Stimulated activated CD4-positive, alpha-beta T cell treated with anti-CD3 and anti-CD28 coated beads, Interleukin-1b, Interleukin-23, amount 100 ng/mL, for 4 hours (primary cell): Measurements from ENCODE around the gene RIN2.
"Not testable (repeated sequence)": the region's sequence is repeated elsewhere in the genome, so short reads cannot be mapped to it uniquely, and the experiment has no call there.

ENCODE experiments used
- DNase-seq, 2 donors: peaks; one replicate each; pipeline ENCODE4 v3.0.0-alpha.2; 2020; ENCODE audit warnings: low read depth in 2 of 2

The RIN2 gene

GRCh38 chr20:19786311-19786710 lies 28.3 kb downstream of the RIN2 start:
- DNase-seq = no peak

DNA sequence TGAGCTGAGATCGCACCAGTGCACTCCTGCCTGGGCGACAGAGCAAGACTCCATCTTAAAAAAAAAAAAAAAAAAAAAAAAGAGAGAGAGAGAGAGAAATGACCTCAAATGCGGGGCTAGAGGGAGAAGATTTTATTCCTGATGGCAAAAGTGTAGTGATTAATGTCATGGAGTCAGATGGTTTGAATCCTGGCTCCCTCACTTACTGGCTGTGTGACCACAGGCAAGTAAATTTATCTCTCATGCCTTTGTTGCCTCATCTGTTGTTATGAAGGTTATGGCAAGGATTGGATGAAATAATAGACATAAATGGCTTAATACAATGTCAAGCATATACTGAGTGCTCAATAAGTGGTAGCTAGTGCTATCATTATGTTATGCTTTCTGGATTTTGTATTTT lies 29.3 kb downstream of the RIN2 start:
- DNase-seq = no peak

DNA sequence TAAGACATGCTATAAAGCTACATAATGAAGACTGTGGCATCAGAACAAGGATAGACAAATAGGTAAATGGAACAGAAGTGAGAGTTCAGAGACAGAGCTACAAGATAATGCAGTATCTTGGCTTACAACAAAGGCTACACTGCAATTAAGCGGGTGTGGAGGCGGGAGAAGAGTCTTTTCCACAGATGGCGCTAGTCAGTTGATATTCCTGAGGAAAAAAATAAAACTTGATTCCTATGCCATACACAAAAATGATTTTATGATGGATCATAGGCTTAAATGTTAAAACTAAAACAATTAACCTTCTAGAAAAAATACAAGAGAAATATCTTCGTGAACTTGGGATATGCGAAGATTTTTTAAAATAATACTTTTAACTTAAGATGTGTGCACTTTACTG lies 31.0 kb downstream of the RIN2 start:
- no peak for DNase-seq

GRCh38 chr20:19789446-19789845 lies 31.4 kb downstream of the RIN2 start:
- DNase-seq = no peak

DNA sequence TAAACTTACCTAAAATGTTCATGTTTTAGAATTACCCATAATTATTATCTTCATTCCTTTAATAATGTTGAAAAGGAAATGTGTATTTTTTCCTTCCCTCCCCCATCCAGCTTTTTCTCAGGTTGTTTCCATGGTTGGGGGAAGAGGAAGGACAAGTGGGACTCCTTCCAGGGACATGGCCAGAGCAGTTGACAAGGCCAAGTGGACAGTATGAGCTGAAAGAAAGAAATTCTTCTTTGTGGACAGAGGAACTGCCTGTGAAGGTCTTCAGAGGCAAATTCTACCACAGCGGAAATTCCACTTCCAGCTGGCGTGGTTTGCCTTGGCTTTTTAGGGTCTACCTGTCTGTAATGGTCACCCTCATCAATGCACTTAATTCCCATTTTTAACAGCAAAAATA lies 33.8 kb downstream of the RIN2 start:
- no peak for DNase-seq

DNA sequence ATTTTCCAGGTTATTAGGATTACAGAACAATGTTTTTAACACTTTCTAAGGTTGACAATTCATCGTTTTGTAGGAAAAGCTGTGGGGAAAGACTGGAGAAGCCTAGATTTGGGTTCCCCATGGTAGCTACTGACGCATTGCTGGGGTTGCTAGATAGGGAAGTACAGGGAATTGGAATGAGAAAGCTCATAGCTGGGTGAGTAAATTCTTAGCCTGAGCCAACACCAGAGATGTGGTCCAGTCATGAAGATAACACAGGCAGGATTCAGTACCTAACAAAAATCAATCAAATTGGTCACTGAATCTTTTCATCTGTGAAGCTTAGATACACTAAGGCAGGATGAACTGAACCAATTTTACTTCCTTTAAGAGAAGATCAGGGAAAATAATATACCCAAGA lies 35.7 kb downstream of the RIN2 start:
- DNase-seq = no peak

DNA sequence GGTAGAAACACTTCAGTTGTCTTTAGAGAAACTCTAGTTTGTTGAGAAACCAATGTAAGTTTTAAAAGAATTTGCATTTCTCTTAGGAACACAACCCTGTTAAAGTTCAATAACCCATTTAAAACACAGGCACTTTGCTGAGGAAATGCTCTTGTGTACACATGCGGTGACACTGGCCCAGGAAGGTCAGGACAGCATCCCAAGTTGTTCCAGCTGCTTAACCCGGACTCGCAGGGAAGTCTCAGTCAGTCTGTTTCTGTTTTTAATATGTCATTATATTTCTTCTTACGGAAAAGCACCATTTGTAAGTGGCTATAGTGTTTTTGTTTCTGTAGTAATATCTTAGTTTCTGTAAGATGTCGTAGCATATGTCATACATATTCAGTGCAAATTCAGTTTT lies 36.9 kb downstream of the RIN2 start:
- no peak for DNase-seq

DNA sequence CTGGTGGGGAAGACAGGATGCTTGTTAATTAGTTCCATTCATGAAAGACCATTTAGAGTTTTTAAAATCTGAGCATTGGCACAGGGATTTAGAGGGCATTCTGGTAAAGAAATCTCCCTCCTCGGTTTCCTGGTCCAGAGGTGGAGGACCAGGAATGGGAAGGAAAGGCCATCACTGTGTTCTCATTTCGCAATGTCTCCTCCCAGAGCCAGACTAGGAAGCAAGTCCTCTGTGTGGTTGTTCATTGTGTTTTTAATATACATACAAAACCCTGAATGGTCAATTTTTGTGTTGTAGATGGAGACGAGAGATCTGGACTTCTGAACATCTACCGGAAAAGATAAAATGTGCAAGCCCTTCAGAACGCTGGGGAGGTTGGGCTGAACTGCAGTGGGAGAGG lies 41.3 kb downstream of the RIN2 start:
- DNase-seq = no peak

DNA sequence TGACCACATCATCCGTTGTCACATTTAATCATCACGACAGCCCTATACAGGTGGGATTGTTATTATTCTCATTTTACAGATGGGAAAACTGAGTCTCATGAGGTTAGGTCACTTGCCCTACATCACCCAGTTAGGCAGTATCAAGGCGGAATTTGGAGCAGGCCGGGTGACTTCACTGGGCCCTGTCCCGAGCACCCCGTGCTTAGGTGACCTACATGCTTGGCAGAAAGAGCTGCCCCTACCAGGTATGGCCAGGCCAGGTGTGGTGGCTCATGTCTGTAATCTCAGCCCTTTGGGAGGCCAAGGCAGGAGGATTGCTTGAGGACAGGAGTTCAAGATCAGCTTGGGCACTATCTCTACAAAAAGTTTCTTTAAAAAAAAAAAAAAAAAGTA lies 44.0 kb downstream of the RIN2 start:
- no peak for DNase-seq

DNA sequence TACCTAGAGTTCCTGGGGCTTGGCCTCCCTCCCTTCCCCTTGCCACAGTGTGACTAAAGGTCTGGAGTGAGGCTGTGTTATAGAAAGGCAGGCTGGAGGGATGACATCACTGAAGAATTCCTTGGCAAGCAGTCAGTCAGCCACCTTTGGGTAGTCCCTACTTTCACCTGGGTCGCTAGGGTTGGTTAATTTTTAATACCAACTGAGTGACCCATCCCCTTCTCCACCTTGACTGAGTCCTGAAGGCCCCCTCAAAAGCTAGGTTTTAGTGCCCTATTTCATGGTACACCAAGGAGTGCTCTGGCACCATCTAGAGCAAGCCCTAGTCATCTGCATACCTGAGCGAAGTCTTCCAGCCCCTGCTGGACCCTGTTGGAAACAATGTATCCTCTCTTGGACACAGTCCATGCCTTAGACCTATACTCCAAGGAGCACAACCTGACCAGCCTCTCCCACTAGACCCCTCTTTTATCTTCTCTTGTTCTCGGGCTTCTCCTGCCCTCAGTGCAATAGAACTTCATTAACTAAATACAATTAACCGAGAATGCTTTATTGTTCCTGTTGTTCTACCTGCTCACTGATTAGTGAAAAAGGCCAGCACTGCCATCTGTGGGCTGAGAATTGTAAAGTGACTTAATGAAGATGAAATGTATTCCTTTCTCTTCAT lies 44.6 kb downstream of the RIN2 start:
- no peak for DNase-seq

DNA sequence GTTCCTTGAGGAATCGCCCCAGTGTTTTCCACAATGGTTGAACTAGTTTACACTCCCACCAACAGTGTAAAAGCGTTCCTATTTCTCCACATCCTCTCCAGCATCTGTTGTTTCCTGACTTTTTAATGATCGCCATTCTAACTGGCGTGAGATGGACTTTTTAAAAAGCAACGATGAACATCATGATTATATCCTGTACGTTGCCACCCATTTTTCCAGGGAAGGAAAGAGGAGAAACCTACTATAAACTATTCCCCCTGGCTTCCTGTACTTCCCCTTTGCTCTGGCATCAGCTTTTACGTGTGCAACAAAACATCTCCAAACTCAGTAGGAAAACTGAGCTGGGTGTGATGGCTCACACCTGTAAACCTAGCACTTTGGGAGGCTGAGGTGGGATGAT lies 48.2 kb downstream of the RIN2 start:
- DNase-seq = not testable (repeated sequence)

GRCh38 chr20:19806806-19807190 lies 48.7 kb downstream of the RIN2 start:
- no peak for DNase-seq

DNA sequence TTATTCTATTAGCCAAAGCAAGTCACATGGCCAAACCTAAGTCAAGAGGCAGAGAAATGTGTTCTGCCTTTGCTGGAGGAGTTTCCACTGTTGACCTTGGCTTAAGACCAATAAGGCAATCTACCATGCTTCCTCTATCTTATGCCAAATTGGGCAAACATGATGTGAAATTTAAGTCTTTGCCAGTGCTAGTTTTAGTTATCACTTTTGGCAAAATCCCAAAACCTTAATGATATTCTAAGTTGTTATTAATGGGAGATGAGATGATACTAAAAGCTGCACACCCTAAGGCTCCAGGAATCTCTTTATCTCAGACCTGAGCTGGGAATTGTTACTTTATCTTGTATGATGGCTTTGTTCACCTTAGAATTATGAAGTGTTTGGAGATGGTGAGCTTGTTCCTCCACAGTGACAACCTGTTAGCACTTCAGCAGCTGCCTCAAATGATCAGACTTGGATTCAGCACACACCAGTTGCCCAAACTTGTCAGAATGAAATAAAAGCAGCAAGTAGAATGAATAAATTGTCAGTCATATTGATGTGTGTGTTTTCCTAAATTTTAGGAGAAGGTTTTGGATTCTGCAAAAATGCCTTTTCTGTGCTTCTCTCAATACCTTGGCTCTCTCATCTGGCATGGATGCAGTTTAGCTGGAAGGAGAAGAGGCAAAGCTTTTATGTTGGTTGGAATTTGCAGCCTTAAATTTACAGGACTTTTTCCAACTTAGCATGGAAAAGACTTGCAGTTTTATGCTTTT lies 49.3 kb downstream of the RIN2 start:
- DNase-seq = no peak
